Measurements from ENCODE around the gene ADORA3.

ADORA3 gene

GRCh38 chr1:111454859-111455641, 48.4 kb downstream of the ADORA3 start:
- no peak for DNase-seq (ENCODE audit: low read depth, low spot score)
- no peak overlapping the region for H3K4me3 ChIP-seq (ENCODE audit: low read length)

DNA sequence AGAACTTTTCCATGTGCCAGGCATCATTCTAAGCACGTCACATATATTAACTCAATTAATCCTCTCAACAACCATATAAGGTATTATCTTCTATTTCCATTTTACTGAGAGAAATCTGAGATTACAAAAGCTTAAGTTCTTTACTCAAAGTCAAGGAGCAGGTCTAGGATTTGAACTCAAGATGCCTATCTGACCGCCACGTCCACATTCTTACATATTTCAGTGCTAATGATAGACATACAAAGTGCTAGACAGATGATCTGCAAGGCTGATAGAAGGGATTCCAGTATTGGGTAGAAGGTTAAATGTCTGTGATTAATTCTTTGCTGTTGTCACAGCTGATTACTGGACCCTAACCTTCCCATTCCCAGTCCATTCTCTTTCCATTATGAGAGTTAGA, 49.7 kb downstream of the ADORA3 start:
- no peak for DNase-seq (ENCODE audit: low read depth, low spot score)
- no peak overlapping the region for H3K4me3 ChIP-seq (ENCODE audit: low read length)

DNA sequence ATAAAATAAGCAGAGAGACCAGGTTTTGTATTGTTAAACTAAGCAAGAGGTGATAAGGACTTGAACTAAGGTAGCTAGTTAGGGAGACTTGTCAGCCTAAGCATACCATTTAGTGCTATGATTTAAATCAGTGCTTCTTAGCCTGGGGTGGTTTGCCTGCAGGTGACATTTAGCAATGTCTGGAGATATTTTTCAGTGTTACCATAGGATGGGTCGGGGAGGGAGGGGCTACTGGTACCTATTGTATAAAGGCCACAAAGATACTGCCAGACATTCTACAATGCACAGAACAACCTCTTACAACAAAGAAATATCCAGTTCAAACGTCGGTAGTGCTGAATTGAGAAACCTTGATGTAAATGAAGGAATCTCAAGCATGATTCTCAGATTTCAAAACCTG, 50.9 kb downstream of the ADORA3 start:
- DNase-seq (ENCODE audit: low read depth, low spot score) = no peak
- H3K4me3 ChIP-seq (ENCODE audit: low read length) = no peak overlapping the region

DNA sequence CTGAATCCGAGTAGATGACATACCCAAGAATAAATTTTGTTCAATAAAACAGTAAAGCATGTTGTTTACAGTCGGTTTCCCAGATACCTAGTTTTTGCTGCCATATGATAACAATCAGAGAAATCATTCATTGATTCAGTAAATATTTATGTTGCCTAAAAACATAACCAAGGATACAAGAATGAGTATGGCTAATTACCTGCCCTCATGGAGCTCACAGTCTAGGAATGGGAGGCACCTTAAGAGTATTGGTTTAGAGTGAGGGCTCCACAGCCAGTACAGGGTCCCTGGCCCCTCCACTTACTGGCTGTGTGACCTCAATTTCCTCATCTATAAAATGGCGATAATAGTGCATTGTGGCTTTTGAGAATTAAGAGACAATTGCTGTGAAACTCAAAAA, 53.2 kb downstream of the ADORA3 start:
- H3K4me3 ChIP-seq (ENCODE audit: low read length) = peak overlapping the region; percentile 84
- DNase-seq (ENCODE audit: low read depth, low spot score) = no peak

GRCh38 chr1:111449703-111450017, 53.8 kb downstream of the ADORA3 start:
- H3K4me3 ChIP-seq (ENCODE audit: low read length) = peak overlapping the region; percentile 84
- DNase-seq (ENCODE audit: low read depth, low spot score) = no peak

Measured in Jurkat, Clone E6-1 (cell line).